Measurements from ENCODE around the gene CTAGE9.
"Not testable (repeated sequence)": the region's sequence is repeated elsewhere in the genome, so short reads cannot be mapped to it uniquely, and the experiment has no call there.

CTAGE9 gene

DNA sequence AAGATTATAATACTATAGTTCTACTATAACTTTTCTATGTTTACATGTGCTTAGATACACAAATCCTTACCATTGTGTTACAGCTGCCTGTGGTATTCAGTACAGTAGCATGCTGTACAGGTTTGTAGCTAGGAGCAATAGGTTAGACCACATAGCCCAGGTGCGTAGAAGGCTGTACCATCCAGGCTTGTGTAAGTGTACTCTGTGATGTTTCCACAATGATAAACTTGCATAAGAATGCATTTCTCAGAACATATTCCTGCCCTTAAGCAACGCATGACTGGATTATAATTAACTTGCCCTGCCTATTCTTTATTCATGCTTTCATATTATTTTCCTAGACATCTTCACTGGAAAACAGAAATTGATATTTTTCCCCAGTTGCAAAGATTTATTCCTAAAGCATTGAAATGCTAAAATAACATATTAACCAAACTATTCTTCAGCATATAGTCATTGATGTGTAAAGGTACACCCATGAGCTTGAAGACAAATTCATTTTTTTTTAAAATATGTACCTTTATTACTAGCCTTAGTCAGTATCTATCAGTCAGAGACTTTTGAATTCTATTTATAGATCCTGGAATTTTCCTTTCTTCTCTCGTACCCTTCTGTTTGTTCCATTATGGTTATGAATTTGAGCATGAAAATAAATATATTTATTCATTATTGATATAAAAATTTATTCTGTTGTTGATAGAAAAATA lies 7.2 kb upstream of the CTAGE9 start:
- Histone ChIP-seq H4K20me1 (ENCODE audit: insufficient read depth, low read length, poor library complexity, severe bottlenecking) (no peaks in the 10 kb centered on the region), H3K27me3 (ENCODE audit: insufficient read depth, low read length, poor library complexity, severe bottlenecking) (no peaks in the 10 kb centered on the region), H3K4me2 (ENCODE audit: low read depth, low read length, poor library complexity, severe bottlenecking) (no peak overlapping the region), H3F3A (ENCODE audit: low read depth) (no peaks in the 10 kb centered on the region), H3K9me3 (ENCODE audit: insufficient read depth, low read depth, low read length) (no peaks in the 10 kb centered on the region), H3K9me2 (replicated peaks; ENCODE audit: low read depth, low read length) (no peaks in the 10 kb centered on the region), H3K4me3 (ENCODE audit: low read length, poor library complexity, severe bottlenecking) (no peak overlapping the region), H3K36me3 (ENCODE audit: insufficient read depth, low read length) (no peaks in the 10 kb centered on the region), H2AFZ (ENCODE audit: low read length) (no peak overlapping the region), H3K9ac (ENCODE audit: low read depth, low read length, poor library complexity, severe bottlenecking) (no peak overlapping the region), H3K4me1 (ENCODE audit: insufficient read depth, low read length, poor library complexity, severe bottlenecking) (no peaks in the 10 kb centered on the region), H3K79me2 (ENCODE audit: insufficient read depth, low read length) (no peaks in the 10 kb centered on the region)
- TF ChIP-seq CTCF (conservative IDR thresholded peaks at IDR 0.05; ENCODE audit: low read length) = no peak
- no peak for TF ChIP-seq EZH2phosphoT487 (IDR thresholded peaks at IDR 0.05; ENCODE audit: borderline replicate concordance)

DNA sequence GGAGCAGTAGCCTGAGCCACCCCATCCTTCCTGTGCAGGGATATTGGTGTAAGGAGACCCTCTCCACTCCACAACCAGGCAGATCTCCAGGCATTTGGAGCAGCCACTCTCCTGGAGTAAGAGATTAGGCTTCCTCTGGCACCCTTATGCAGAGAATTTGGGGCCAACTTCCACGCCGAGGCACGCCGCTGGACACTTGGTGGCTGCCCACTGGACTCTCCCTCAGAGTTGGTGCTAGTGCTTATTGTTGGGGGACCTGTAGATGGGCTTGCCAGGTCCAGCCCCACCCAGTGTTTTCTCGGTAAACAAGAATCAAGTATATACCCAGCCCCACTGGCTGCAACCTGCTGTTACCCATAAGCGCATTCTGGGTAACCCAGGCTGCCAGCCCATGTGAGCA lies 4.8 kb upstream of the CTAGE9 start:
- H3K9me3 ChIP-seq (ENCODE audit: insufficient read depth, low read depth, low read length); H4K20me1 ChIP-seq (ENCODE audit: insufficient read depth, low read length, poor library complexity, severe bottlenecking); H3K27me3 ChIP-seq (ENCODE audit: insufficient read depth, low read length, poor library complexity, severe bottlenecking); H3F3A ChIP-seq (ENCODE audit: low read depth); H3K4me2 ChIP-seq (ENCODE audit: low read depth, low read length, poor library complexity, severe bottlenecking); H3K4me1 ChIP-seq (ENCODE audit: insufficient read depth, low read length, poor library complexity, severe bottlenecking); H3K9ac ChIP-seq (ENCODE audit: low read depth, low read length, poor library complexity, severe bottlenecking); H3K4me3 ChIP-seq (ENCODE audit: low read length, poor library complexity, severe bottlenecking); H2AFZ ChIP-seq (ENCODE audit: low read length); H3K36me3 ChIP-seq (ENCODE audit: insufficient read depth, low read length); H3K79me2 ChIP-seq (ENCODE audit: insufficient read depth, low read length); H3K9me2 ChIP-seq (replicated peaks; ENCODE audit: low read depth, low read length): not testable (repeated sequence)

GRCh38 chr6:131703905-131704304 lies 6.9 kb downstream of the CTAGE9 start:
- not testable (repeated sequence) for H4K20me1 ChIP-seq (ENCODE audit: insufficient read depth, low read length, poor library complexity, severe bottlenecking); H3K4me3 ChIP-seq (ENCODE audit: low read length, poor library complexity, severe bottlenecking); H3K79me2 ChIP-seq (ENCODE audit: insufficient read depth, low read length); H3K4me2 ChIP-seq (ENCODE audit: low read depth, low read length, poor library complexity, severe bottlenecking); H3K9me3 ChIP-seq (ENCODE audit: insufficient read depth, low read depth, low read length); H3F3A ChIP-seq (ENCODE audit: low read depth); H3K9ac ChIP-seq (ENCODE audit: low read depth, low read length, poor library complexity, severe bottlenecking); H3K4me1 ChIP-seq (ENCODE audit: insufficient read depth, low read length, poor library complexity, severe bottlenecking); H2AFZ ChIP-seq (ENCODE audit: low read length); H3K36me3 ChIP-seq (ENCODE audit: insufficient read depth, low read length); H3K9me2 ChIP-seq (replicated peaks; ENCODE audit: low read depth, low read length); H3K27me3 ChIP-seq (ENCODE audit: insufficient read depth, low read length, poor library complexity, severe bottlenecking)

DNA sequence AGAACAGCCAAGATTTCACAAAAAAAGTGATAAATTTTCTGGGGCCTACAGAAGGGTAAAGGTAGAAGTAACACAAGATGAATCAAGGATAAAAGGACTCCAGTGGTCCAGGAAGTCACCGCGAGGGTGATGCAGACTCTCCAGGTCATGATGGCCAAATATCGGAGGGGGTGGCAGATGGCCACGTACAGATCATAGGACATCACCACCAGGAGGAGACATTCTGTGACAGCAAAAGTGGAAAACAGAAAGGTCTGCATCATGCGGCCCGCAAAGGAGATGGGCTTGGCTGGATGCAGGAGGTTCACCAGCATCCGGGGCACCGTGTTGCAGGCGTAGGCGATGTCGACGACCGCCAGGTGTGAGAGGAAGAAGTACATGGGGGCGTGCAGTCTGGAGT lies 10.0 kb downstream of the CTAGE9 start:
- not testable (repeated sequence) for H3K4me3 ChIP-seq (ENCODE audit: low read length, poor library complexity, severe bottlenecking)

More for the DNA sequence above, 10.0 kb downstream of the CTAGE9 start:
- not testable (repeated sequence) for H3K36me3 ChIP-seq (ENCODE audit: insufficient read depth, low read length); H3K9ac ChIP-seq (ENCODE audit: low read depth, low read length, poor library complexity, severe bottlenecking); H3K79me2 ChIP-seq (ENCODE audit: insufficient read depth, low read length); H3K4me2 ChIP-seq (ENCODE audit: low read depth, low read length, poor library complexity, severe bottlenecking); H3K9me2 ChIP-seq (replicated peaks; ENCODE audit: low read depth, low read length); H3K9me3 ChIP-seq (ENCODE audit: insufficient read depth, low read depth, low read length); H4K20me1 ChIP-seq (ENCODE audit: insufficient read depth, low read length, poor library complexity, severe bottlenecking); H3K27me3 ChIP-seq (ENCODE audit: insufficient read depth, low read length, poor library complexity, severe bottlenecking); H2AFZ ChIP-seq (ENCODE audit: low read length); H3F3A ChIP-seq (ENCODE audit: low read depth); H3K4me1 ChIP-seq (ENCODE audit: insufficient read depth, low read length, poor library complexity, severe bottlenecking)
